ENCODE measurements around the gene MFN2.

- TF ChIP-seq HMGXB4 (CRISPR knock-in tag; IDR thresholded peaks at IDR 0.05), result no peak
- TF ChIP-seq CTCF (IDR thresholded peaks at IDR 0.05), result no peak
- TF ChIP-seq TEAD4 (CRISPR knock-in tag; IDR thresholded peaks at IDR 0.05), result no peak
- no peak for TF ChIP-seq MAX (CRISPR knock-in tag; IDR thresholded peaks at IDR 0.05)
- no peak for TF ChIP-seq E2F1 (CRISPR knock-in tag; IDR thresholded peaks at IDR 0.05)
- TF ChIP-seq AFF4 (CRISPR knock-in tag; IDR thresholded peaks at IDR 0.05; ENCODE audit: borderline replicate concordance), result no peak
- TF ChIP-seq JUN (CRISPR knock-in tag; IDR thresholded peaks at IDR 0.05), result no peak
- TF ChIP-seq NR3C1 (CRISPR knock-in tag; conservative IDR thresholded peaks at IDR 0.05; ENCODE audit: low read depth), result no peak
- no peak for TF ChIP-seq USF1 (CRISPR knock-in tag; IDR thresholded peaks at IDR 0.05)
- TF ChIP-seq IRF1 (CRISPR knock-in tag; IDR thresholded peaks at IDR 0.05), result no peak
- TF ChIP-seq ZNF317 (CRISPR knock-in tag; IDR thresholded peaks at IDR 0.05; ENCODE audit: borderline replicate concordance, low read depth), result no peak
- no peak for TF ChIP-seq ATF6 (CRISPR knock-in tag; IDR thresholded peaks at IDR 0.05)
- no peak for TF ChIP-seq ZNF423 (CRISPR knock-in tag; IDR thresholded peaks at IDR 0.05)
These were observed 2.6 kb upstream of the MFN2 start for GRCh38 chr1:11977625-11978024.
